ENCODE measurements around the gene TOB2.
A peak's percentile ranks its signal among the peaks of the same experiment; 100 is the strongest.

The TOB2 gene

GRCh38 chr22:41468381-41469217, 22.0 kb upstream of the TOB2 start, which contains the start of the genes ACO2 and PHF5A:
TSS of gene ACO2 (plus strand) at chr22:41469117. CDS start at chr22:41469147, 30 bp downstream.
TSS of gene PHF5A (minus strand) at chr22:41468692. CDS start at chr22:41468653, 39 bp downstream.
- Histone ChIP-seq H3K9me3 (ENCODE audit: control insufficient read depth, insufficient read depth, low read depth, low read length) (no peaks in the 10 kb centered on the region), H3K27ac (ENCODE audit: extremely low read depth, low read depth, low read length) (peak within 1 kb of the TSS; percentile 84), H3K4me1 (ENCODE audit: control insufficient read depth, insufficient read depth, low read length) (no peaks in the 10 kb centered on the region), H3K4me3 (ENCODE audit: low read depth, low read length) (peak within 1 kb of the TSS; percentile 90), H3K36me3 (ENCODE audit: control insufficient read depth in 2 of 2, insufficient read depth in 1 of 2, low read length in 2 of 2) (peaks cover 41 to 61% of the 10 kb centered on the region in 2 experiments)
- CTCF ChIA-PET = interaction anchor here (0.5 to 3.5 kb wide), 5 partner anchors 22 to 65 kb away, joined by 3 to 17 read pairs (median 5); partner anchors contain the start of gene TOB2
- POLR2A ChIA-PET = interaction anchor here (0.5 to 8.2 kb wide), 29 partner anchors 10 to 494 kb away, joined by 3 to 214 read pairs (median 4); partner anchors contain the start of genes CSDC2, DESI1, PMM1 and TEF
- peak; percentile 88 for TF ChIP-seq SP7 (tag by site-specific recombination; IDR thresholded peaks at IDR 0.05)
- TF ChIP-seq, protein P1, sequence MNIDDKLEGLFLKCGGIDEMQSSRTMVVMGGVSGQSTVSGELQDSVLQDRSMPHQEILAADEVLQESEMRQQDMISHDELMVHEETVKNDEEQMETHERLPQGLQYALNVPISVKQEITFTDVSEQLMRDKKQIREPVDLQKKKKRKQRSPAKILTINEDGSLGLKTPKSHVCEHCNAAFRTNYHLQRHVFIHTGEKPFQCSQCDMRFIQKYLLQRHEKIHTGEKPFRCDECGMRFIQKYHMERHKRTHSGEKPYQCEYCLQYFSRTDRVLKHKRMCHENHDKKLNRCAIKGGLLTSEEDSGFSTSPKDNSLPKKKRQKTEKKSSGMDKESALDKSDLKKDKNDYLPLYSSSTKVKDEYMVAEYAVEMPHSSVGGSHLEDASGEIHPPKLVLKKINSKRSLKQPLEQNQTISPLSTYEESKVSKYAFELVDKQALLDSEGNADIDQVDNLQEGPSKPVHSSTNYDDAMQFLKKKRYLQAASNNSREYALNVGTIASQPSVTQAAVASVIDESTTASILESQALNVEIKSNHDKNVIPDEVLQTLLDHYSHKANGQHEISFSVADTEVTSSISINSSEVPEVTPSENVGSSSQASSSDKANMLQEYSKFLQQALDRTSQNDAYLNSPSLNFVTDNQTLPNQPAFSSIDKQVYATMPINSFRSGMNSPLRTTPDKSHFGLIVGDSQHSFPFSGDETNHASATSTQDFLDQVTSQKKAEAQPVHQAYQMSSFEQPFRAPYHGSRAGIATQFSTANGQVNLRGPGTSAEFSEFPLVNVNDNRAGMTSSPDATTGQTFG (tag by site-specific recombination; IDR thresholded peaks at IDR 0.05; ENCODE audit: borderline replicate concordance) = no peak
- TF ChIP-seq ZNF560 (tag by site-specific recombination; IDR thresholded peaks at IDR 0.05; ENCODE audit: borderline replicate concordance) = no peak
- peak; percentile 59 for TF ChIP-seq ZEB2 (tag by site-specific recombination; IDR thresholded peaks at IDR 0.05)
- TF ChIP-seq ZNF112 (tag by site-specific recombination; IDR thresholded peaks at IDR 0.05) = no peak
- TF ChIP-seq ZNF677 (tag by site-specific recombination; IDR thresholded peaks at IDR 0.05) = no peak
- TF ChIP-seq, protein P2, sequence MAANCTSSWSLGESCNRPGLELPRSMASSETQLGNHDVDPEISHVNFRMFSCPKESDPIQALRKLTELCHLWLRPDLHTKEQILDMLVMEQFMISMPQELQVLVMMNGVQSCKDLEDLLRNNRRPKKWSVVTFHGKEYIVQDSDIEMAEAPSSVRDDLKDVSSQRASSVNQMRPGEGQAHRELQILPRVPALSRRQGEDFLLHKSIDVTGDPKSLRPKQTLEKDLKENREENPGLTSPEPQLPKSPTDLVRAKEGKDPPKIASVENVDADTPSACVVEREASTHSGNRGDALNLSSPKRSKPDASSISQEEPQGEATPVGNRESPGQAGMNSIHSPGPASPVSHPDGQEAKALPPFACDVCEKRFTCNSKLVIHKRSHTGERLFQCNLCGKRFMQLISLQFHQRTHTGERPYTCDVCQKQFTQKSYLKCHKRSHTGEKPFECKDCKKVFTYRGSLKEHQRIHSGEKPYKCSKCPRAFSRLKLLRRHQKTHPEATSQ (tag by site-specific recombination; IDR thresholded peaks at IDR 0.05) = peak; percentile 63; the same call in 1 of the 2 replicates
- no peak for TF ChIP-seq IKZF3 (tag by site-specific recombination; IDR thresholded peaks at IDR 0.05)
- no peak for TF ChIP-seq ZNF138 (tag by site-specific recombination; IDR thresholded peaks at IDR 0.05; ENCODE audit: borderline replicate concordance)
- peak; percentile 96 for TF ChIP-seq ZXDB (tag by site-specific recombination; IDR thresholded peaks at IDR 0.05)
- 0 out of 2 replicates have a peak, but pooled peaks have one; percentile 31 for TF ChIP-seq TCF7L2 (IDR thresholded peaks at IDR 0.05; ENCODE audit: borderline replicate concordance, low read depth, low read length)
- TF ChIP-seq ZNF146 (tag by site-specific recombination; IDR thresholded peaks at IDR 0.05) = no peak
- TF ChIP-seq ZBTB7A (tag by site-specific recombination; IDR thresholded peaks at IDR 0.05; ENCODE audit: low read depth) = no peak
- TF ChIP-seq ZBTB20 (tag by site-specific recombination; IDR thresholded peaks at IDR 0.05) = no peak; the same call in 1 of the 2 replicates
- TF ChIP-seq ZNF777 (tag by site-specific recombination; IDR thresholded peaks at IDR 0.05; ENCODE audit: borderline replicate concordance) = no peak
- peak; percentile 81 for TF ChIP-seq WT1 (tag by site-specific recombination; IDR thresholded peaks at IDR 0.05)
- no peak for TF ChIP-seq ZFP41 (tag by site-specific recombination; IDR thresholded peaks at IDR 0.05; ENCODE audit: borderline replicate concordance)
- TF ChIP-seq ZSCAN16 (tag by site-specific recombination; IDR thresholded peaks at IDR 0.05) = no peak
- peak; percentile 96 for TF ChIP-seq YY1 (tag by site-specific recombination; IDR thresholded peaks at IDR 0.05)
- TF ChIP-seq, protein P3, sequence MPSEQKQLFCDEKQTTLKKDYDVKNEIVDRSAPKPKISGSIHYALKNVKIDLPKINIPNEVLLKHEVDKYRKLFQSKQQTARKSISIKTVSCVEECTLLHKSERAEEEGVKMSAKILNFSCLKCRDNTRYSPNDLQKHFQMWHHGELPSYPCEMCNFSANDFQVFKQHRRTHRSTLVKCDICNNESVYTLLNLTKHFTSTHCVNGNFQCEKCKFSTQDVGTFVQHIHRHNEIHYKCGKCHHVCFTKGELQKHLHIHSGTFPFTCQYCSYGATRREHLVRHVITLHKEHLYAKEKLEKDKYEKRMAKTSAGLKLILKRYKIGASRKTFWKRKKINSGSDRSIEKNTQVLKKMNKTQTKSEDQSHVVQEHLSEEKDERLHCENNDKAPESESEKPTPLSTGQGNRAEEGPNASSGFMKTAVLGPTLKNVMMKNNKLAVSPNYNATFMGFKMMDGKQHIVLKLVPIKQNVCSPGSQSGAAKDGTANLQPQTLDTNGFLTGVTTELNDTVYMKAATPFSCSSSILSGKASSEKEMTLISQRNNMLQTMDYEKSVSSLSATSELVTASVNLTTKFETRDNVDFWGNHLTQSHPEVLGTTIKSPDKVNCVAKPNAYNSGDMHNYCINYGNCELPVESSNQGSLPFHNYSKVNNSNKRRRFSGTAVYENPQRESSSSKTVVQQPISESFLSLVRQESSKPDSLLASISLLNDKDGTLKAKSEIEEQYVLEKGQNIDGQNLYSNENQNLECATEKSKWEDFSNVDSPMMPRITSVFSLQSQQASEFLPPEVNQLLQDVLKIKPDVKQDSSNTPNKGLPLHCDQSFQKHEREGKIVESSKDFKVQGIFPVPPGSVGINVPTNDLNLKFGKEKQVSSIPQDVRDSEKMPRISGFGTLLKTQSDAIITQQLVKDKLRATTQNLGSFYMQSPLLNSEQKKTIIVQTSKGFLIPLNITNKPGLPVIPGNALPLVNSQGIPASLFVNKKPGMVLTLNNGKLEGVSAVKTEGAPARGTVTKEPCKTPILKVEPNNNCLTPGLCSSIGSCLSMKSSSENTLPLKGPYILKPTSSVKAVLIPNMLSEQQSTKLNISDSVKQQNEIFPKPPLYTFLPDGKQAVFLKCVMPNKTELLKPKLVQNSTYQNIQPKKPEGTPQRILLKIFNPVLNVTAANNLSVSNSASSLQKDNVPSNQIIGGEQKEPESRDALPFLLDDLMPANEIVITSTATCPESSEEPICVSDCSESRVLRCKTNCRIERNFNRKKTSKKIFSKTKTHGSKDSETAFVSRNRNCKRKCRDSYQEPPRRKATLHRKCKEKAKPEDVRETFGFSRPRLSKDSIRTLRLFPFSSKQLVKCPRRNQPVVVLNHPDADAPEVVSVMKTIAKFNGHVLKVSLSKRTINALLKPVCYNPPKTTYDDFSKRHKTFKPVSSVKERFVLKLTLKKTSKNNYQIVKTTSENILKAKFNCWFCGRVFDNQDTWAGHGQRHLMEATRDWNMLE (tag by site-specific recombination; conservative IDR thresholded peaks at IDR 0.05; ENCODE audit: low read depth) = peak; percentile 82
- no peak for TF ChIP-seq ZNF211 (tag by site-specific recombination; IDR thresholded peaks at IDR 0.05; ENCODE audit: low read depth)
- TF ChIP-seq, protein P4, sequence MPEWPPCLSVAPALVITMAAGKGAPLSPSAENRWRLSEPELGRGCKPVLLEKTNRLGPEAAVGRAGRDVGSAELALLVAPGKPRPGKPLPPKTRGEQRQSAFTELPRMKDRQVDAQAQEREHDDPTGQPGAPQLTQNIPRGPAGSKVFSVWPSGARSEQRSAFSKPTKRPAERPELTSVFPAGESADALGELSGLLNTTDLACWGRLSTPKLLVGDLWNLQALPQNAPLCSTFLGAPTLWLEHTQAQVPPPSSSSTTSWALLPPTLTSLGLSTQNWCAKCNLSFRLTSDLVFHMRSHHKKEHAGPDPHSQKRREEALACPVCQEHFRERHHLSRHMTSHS (tag by site-specific recombination; IDR thresholded peaks at IDR 0.05) = no peak
- TF ChIP-seq ZNF558 (tag by site-specific recombination; IDR thresholded peaks at IDR 0.05) = peak; percentile 78; the same call in 1 of the 2 replicates
- TF ChIP-seq ZNF394 (tag by site-specific recombination; IDR thresholded peaks at IDR 0.05; ENCODE audit: borderline replicate concordance) = peak; percentile 41; the same call in 1 of the 2 replicates
- 0 out of 2 replicates have a peak, but pooled peaks have one; percentile 39 for TF ChIP-seq OSR2 (tag by site-specific recombination; IDR thresholded peaks at IDR 0.05)
